GDM1 (cell line): ENCODE results near the gene ITGB7.

ENCODE experiments used
- DNase-seq: peaks from one replicate; lab custom pipeline; 2025; lab: John Stamatoyannopoulos, UW

ITGB7 gene

GRCh38 chr12:53145383-53146260, 61.4 kb downstream of the ITGB7 start:
- no peak for DNase-seq

DNA sequence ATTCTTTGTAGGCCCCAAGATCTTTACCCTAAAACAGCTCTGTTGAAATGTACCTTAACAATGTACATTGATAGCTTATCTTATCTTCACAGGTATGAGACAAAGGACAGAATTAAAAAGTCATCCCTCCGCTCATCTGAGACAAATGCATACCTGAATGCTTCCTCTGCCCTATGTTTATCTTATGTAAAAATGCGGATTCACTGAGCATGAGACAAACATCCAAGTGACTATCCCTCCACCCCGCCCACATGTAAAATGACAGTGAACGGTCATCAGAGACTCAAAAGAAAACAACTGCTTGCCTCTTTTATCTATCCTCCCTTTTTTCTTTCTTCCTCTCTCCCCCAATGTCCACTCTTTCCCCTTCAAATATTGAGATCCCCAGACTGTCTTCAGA, 63.7 kb downstream of the ITGB7 start:
- DNase-seq = no peak
